Measurements from ENCODE around the gene SMARCA5.
A peak's percentile ranks its signal among the peaks of the same experiment; 100 is the strongest.
"Not testable (repeated sequence)": the region's sequence is repeated elsewhere in the genome, so short reads cannot be mapped to it uniquely, and the experiment has no call there.

The SMARCA5 gene

GRCh38 chr4:143514169-143514495 is 630 bp downstream of the SMARCA5 start:
- POLR2A ChIA-PET (ENCODE audit: low non-redundant PET) = no interaction called here
- no peak for TF ChIP-seq CTCF (conservative IDR thresholded peaks at IDR 0.05; ENCODE audit: low read depth)
- peak overlapping the region; percentile 98 for H3K27ac ChIP-seq
- CTCF ChIA-PET = interaction anchor here (0.7 kb wide), 1 partner anchor 301 kb away, joined by 3 read pairs; no protein-coding TSS in a partner anchor
- no peak for DNase-seq (ENCODE audit: low spot score)

GRCh38 chr4:143514497-143514896 is 995 bp downstream of the SMARCA5 start:
- ChIA-PET CTCF (interaction anchor here (0.7 kb wide), 1 partner anchor 301 kb away, joined by 3 read pairs; no protein-coding TSS in a partner anchor), POLR2A (ENCODE audit: low non-redundant PET) (no interaction called here)
- no peak for TF ChIP-seq CTCF (conservative IDR thresholded peaks at IDR 0.05; ENCODE audit: low read depth)
- peak; percentile 24 for DNase-seq (ENCODE audit: low spot score)
- H3K27ac ChIP-seq = peak overlapping the region; percentile 98

GRCh38 chr4:143514901-143515300 is 1.4 kb downstream of the SMARCA5 start:
- CTCF ChIA-PET = no interaction called here
- H3K27ac ChIP-seq = peak overlapping the region; percentile 98
- POLR2A ChIA-PET (ENCODE audit: low non-redundant PET) = no interaction called here
- DNase-seq (ENCODE audit: low spot score) = no peak
- no peak for TF ChIP-seq CTCF (conservative IDR thresholded peaks at IDR 0.05; ENCODE audit: low read depth)

- POLR2A ChIA-PET (ENCODE audit: low non-redundant PET) = interaction anchor here (0.6 kb wide), 1 partner anchor 140 kb away, joined by 3 read pairs; no protein-coding TSS in a partner anchor
- no peak for DNase-seq (ENCODE audit: low spot score)
- CTCF ChIA-PET = interaction anchor here (0.6 kb wide), 1 partner anchor 82 kb away, joined by 3 read pairs; no protein-coding TSS in a partner anchor
- no peak overlapping the region for H3K27ac ChIP-seq
- TF ChIP-seq CTCF (conservative IDR thresholded peaks at IDR 0.05; ENCODE audit: low read depth) = no peak
Measured at GRCh38 chr4:143515905-143516304, 2.4 kb downstream of the SMARCA5 start.

GRCh38 chr4:143517764-143518163 is 4.3 kb downstream of the SMARCA5 start:
- no peak overlapping the region for H3K27ac ChIP-seq
- TF ChIP-seq CTCF (conservative IDR thresholded peaks at IDR 0.05; ENCODE audit: low read depth) = no peak
- DNase-seq (ENCODE audit: low spot score) = no peak
- CTCF ChIA-PET = no interaction called here
- POLR2A ChIA-PET (ENCODE audit: low non-redundant PET) = no interaction called here

GRCh38 chr4:143524211-143524610 is 10.7 kb downstream of the SMARCA5 start:
- no peak for DNase-seq (ENCODE audit: low spot score)
- ChIA-PET POLR2A (ENCODE audit: low non-redundant PET) (no interaction called here), CTCF (no interaction called here)
- H3K27ac ChIP-seq = no peak overlapping the region
- no peak for TF ChIP-seq CTCF (conservative IDR thresholded peaks at IDR 0.05; ENCODE audit: low read depth)

- H3K27ac ChIP-seq; POLR2A ChIA-PET (ENCODE audit: low non-redundant PET); DNase-seq (ENCODE audit: low spot score); CTCF ChIA-PET: not testable (repeated sequence)
Measured at GRCh38 chr4:143528046-143528445, 14.5 kb downstream of the SMARCA5 start.
